ENCODE results near the gene ACOT8.
A peak's percentile ranks its signal among the peaks of the same experiment; 100 is the strongest.
"Not testable (repeated sequence)": the region's sequence is repeated elsewhere in the genome, so short reads cannot be mapped to it uniquely, and the experiment has no call there.

ACOT8 gene

GRCh38 chr20:45857114-45857881 lies at the start of gene ACOT8, which contains the start of gene ZSWIM3:
Gene ACOT8, minus strand, starts transcription at chr20:45857392. Its CDS starts 77 bp downstream, at chr20:45857315.
Gene ZSWIM3, plus strand, starts transcription at chr20:45857614. Its CDS starts 212 bp downstream, at chr20:45857826.
- Mint-ChIP-seq H3K9me3 (no peaks in the 10 kb centered on the region), H3K27me3 (no peaks in the 10 kb centered on the region), H3K4me3 (peak within 1 kb of the TSS; percentile 97), H3K36me3 (ENCODE audit: low read depth) (peaks cover 43% of the 10 kb centered on the region), H3K27ac (peak within 1 kb of the TSS; percentile 99), H3K4me1 (ENCODE audit: low read depth) (peaks cover 55% of the 10 kb centered on the region)
- DNase-seq, result peak; percentile 85

- no peak overlapping the region for H3K4me3 Mint-ChIP-seq
- DNase-seq, result no peak
- peaks cover 2% of the 10 kb centered on the region for H3K4me1 Mint-ChIP-seq (ENCODE audit: low read depth)
- H3K27ac Mint-ChIP-seq, result no peak overlapping the region
- H3K27me3 Mint-ChIP-seq, result no peaks in the 10 kb centered on the region
- no peaks in the 10 kb centered on the region for H3K9me3 Mint-ChIP-seq
- no peaks in the 10 kb centered on the region for H3K36me3 Mint-ChIP-seq (ENCODE audit: low read depth)
Observed at GRCh38 chr20:45905505-45906079, 48.4 kb upstream of the ACOT8 start.

GRCh38 chr20:45904583-45905504 lies 47.7 kb upstream of the ACOT8 start:
- H3K4me3 Mint-ChIP-seq, result no peak overlapping the region
- DNase-seq, result no peak
- H3K4me1 Mint-ChIP-seq (ENCODE audit: low read depth), result no peaks in the 10 kb centered on the region
- no peaks in the 10 kb centered on the region for H3K27me3 Mint-ChIP-seq
- H3K36me3 Mint-ChIP-seq (ENCODE audit: low read depth), result no peaks in the 10 kb centered on the region
- H3K9me3 Mint-ChIP-seq, result no peaks in the 10 kb centered on the region
- no peak overlapping the region for H3K27ac Mint-ChIP-seq

- H3K4me3 Mint-ChIP-seq, result no peak overlapping the region
- H3K27ac Mint-ChIP-seq, result no peak overlapping the region
- no peaks in the 10 kb centered on the region for H3K9me3 Mint-ChIP-seq
- H3K4me1 Mint-ChIP-seq (ENCODE audit: low read depth), result no peaks in the 10 kb centered on the region
- DNase-seq, result no peak
- H3K36me3 Mint-ChIP-seq (ENCODE audit: low read depth), result peaks cover 18% of the 10 kb centered on the region
- H3K27me3 Mint-ChIP-seq, result no peaks in the 10 kb centered on the region
Observed at GRCh38 chr20:45902199-45902701, 45.1 kb upstream of the ACOT8 start.

GRCh38 chr20:45901332-45901731 lies 44.1 kb upstream of the ACOT8 start:
- H3K27ac Mint-ChIP-seq, DNase-seq: not testable (repeated sequence)

DNA sequence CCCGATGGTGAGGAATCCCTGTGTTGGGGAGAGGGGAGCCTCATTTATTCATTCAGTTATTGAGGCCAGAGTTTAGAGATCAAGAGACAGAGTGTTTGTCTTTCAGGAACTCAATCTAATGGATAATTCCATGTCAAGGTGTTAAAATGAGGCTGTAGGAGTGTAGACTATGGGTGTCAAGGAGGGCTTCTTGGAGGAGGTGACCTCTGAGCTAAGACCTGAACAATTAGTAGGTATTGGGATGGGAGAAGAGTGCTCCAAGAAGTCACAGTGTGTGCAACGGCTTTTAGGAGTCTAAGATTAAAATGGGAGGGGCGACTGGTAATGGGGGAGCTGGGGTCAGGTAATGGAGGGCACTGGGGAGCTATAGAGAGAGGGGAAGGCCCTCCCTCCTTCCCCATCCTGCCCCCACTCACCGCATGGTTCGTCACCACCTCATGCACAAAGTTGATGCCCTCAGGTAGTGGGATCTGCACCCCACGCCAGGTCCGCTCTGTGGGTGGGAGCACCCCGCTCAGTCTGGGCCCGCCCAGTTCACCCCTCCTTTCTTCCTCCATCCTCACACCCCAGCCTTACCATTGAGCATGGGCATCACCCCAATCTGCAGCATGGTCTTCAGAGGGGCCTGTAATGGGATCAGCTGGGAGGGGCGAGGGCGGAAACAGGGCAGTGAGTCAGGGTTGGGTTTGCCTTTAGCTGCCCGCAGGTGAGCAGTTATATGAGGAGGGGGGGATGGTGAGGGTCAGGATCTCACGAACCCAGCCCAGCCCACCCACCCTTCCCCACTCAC lies 42.0 kb upstream of the ACOT8 start:
- no peaks in the 10 kb centered on the region for H3K9me3 Mint-ChIP-seq
- H3K27ac Mint-ChIP-seq, result no peak overlapping the region
- DNase-seq, result no peak
- H3K27me3 Mint-ChIP-seq, result no peaks in the 10 kb centered on the region
- H3K4me1 Mint-ChIP-seq (ENCODE audit: low read depth), result no peaks in the 10 kb centered on the region
- H3K36me3 Mint-ChIP-seq (ENCODE audit: low read depth), result peaks cover 46% of the 10 kb centered on the region
- no peak overlapping the region for H3K4me3 Mint-ChIP-seq

More at GRCh38 chr20:45901332-45901731, 44.1 kb upstream of the ACOT8 start:
- H3K4me3 Mint-ChIP-seq; H3K9me3 Mint-ChIP-seq; H3K4me1 Mint-ChIP-seq (ENCODE audit: low read depth); H3K27me3 Mint-ChIP-seq: not testable (repeated sequence)
- peaks cover 27% of the 10 kb centered on the region for H3K36me3 Mint-ChIP-seq (ENCODE audit: low read depth)

DNA sequence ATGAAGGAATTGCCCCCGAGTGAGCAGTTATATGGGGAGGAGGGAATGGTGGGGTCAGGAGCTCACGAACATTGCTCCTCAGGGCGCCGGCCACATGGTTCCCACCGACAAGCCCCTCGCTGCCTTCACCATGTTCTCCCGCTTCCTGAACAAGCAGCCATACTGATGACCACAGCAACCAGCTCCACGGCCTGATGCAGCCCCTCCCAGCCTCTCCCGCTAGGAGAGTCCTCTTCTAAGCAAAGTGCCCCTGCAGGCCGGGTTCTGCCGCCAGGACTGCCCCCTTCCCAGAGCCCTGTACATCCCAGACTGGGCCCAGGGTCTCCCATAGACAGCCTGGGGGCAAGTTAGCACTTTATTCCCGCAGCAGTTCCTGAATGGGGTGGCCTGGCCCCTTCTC lies 41.1 kb upstream of the ACOT8 start:
- Mint-ChIP-seq H3K9me3 (no peaks in the 10 kb centered on the region), H3K36me3 (ENCODE audit: low read depth) (peaks cover 56% of the 10 kb centered on the region), H3K27ac (no peak overlapping the region), H3K4me3 (no peak overlapping the region), H3K4me1 (ENCODE audit: low read depth) (peaks cover 7% of the 10 kb centered on the region), H3K27me3 (no peaks in the 10 kb centered on the region)
- no peak for DNase-seq

DNA sequence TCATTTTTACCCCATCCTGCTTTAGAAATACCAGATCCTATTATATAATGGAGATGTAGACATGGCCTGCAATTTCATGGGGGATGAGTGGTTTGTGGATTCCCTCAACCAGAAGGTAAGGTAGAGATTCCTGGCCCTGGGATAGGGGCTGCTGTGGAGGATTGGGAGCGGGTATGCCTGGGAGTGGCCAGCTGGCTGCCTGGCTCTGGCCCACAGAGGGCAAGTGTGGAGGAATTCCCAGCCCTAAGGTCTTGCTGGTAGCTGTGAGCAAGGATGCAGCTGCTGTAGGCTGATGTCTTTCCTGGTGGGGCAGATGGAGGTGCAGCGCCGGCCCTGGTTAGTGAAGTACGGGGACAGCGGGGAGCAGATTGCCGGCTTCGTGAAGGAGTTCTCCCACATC lies 40.5 kb upstream of the ACOT8 start:
- Mint-ChIP-seq H3K9me3 (no peaks in the 10 kb centered on the region), H3K27me3 (no peaks in the 10 kb centered on the region), H3K4me1 (ENCODE audit: low read depth) (peaks cover 13% of the 10 kb centered on the region), H3K27ac (no peak overlapping the region), H3K4me3 (no peak overlapping the region), H3K36me3 (ENCODE audit: low read depth) (peaks cover 62% of the 10 kb centered on the region)
- DNase-seq, result no peak

GRCh38 chr20:45897289-45897688 lies 40.1 kb upstream of the ACOT8 start:
- Mint-ChIP-seq H3K27me3 (no peaks in the 10 kb centered on the region), H3K4me3 (no peak overlapping the region), H3K36me3 (ENCODE audit: low read depth) (peaks cover 66% of the 10 kb centered on the region), H3K27ac (no peak overlapping the region), H3K4me1 (ENCODE audit: low read depth) (peaks cover 17% of the 10 kb centered on the region), H3K9me3 (no peaks in the 10 kb centered on the region)
- no peak for DNase-seq

DNA sequence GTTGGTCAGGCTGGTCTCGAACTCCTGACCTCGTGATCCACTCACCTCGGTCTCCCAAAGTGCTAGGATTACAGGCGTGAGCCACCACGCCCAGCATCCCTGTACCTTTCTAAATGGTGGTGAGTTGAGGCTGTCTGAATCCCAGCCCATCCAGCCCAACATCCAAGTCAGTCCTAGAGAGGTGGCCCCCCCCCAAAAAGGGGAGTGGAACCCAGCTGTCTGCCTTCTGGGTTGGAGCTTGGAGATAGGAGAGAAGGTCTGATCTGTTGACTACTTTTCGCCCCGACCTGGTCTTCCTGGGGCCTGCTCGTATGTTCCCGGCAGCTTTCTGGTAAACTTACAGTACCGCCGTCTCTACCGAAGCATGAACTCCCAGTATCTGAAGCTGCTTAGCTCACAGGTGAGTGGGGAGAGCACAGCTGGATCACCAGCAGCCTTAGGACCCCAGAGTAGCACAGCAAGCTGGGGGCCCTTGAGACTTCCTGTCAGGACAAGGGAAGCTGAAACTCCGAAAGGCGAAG lies 39.5 kb upstream of the ACOT8 start:
- Mint-ChIP-seq H3K36me3 (ENCODE audit: low read depth) (peaks cover 66% of the 10 kb centered on the region), H3K4me1 (ENCODE audit: low read depth) (peaks cover 21% of the 10 kb centered on the region), H3K27ac (no peak overlapping the region), H3K4me3 (no peak overlapping the region), H3K27me3 (no peaks in the 10 kb centered on the region), H3K9me3 (no peaks in the 10 kb centered on the region)
- no peak for DNase-seq

- no peaks in the 10 kb centered on the region for H3K27me3 Mint-ChIP-seq
- no peak for DNase-seq
- no peak overlapping the region for H3K4me3 Mint-ChIP-seq
- H3K9me3 Mint-ChIP-seq, result no peaks in the 10 kb centered on the region
- no peak overlapping the region for H3K27ac Mint-ChIP-seq
- H3K36me3 Mint-ChIP-seq (ENCODE audit: low read depth), result peaks cover 73% of the 10 kb centered on the region
- H3K4me1 Mint-ChIP-seq (ENCODE audit: low read depth), result peaks cover 31% of the 10 kb centered on the region
Observed at GRCh38 chr20:45894797-45895196, 37.6 kb upstream of the ACOT8 start.

DNA sequence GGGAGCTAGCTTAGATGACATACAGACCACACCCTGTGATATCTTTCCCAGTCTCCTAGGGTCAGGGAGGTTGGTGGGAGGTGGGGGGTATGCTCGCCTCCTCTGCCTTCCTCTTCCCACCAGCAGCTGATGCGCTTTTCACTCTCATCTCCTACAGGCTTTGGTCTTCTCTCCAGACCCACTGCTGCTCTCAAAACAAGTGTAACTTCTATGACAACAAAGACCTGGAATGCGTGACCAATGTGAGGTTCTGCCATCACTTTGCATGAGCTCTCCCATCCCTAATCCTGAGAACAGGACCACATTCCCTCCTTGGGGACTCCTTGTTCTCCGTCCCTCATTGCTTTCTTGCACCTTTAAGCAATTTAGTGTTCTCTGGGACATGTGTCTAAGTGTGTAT lies 36.6 kb upstream of the ACOT8 start:
- Mint-ChIP-seq H3K4me1 (ENCODE audit: low read depth) (peaks cover 37% of the 10 kb centered on the region), H3K9me3 (no peaks in the 10 kb centered on the region), H3K27ac (peak overlapping the region; percentile 24), H3K4me3 (no peak overlapping the region), H3K27me3 (no peaks in the 10 kb centered on the region), H3K36me3 (ENCODE audit: low read depth) (peaks cover 70% of the 10 kb centered on the region)
- DNase-seq, result no peak

- Mint-ChIP-seq H3K36me3 (ENCODE audit: low read depth) (peaks cover 70% of the 10 kb centered on the region), H3K9me3 (no peaks in the 10 kb centered on the region), H3K27me3 (no peaks in the 10 kb centered on the region), H3K27ac (peak overlapping the region; percentile 84), H3K4me3 (peak overlapping the region; percentile 87), H3K4me1 (ENCODE audit: low read depth) (peaks cover 37% of the 10 kb centered on the region)
- DNase-seq, result no peak
Observed at GRCh38 chr20:45892828-45893500, 35.8 kb upstream of the ACOT8 start.
